ENCODE measurements around the gene TEF. TPM values are rescaled to one million over a fixed set of nuclear protein-coding genes. Genes with fewer than 3 reads are reported as not detected.

The TEF gene
- polyA plus RNA-seq, 1 of the 3 experiments (the other 2 are of a cell fraction) = 3.6 TPM

- TF ChIP-seq REST (IDR thresholded peaks at IDR 0.05; ENCODE audit: low read depth, low read length) (no peak), SIN3A (IDR thresholded peaks at IDR 0.05; ENCODE audit: borderline replicate concordance, low read depth, low read length) (no peak), YY1 (IDR thresholded peaks at IDR 0.05; ENCODE audit: low read depth) (no peak), RAD21 (IDR thresholded peaks at IDR 0.05; ENCODE audit: low read length) (no peak)
Observed at GRCh38 chr22:41369424-41369745, 12.4 kb upstream of the TEF start (continued).

- H4K20me1 ChIP-seq (ENCODE audit: insufficient read depth) = no peaks in the 10 kb centered on the region
- H3K4me2 ChIP-seq = no peak overlapping the region
- H3K9me2 ChIP-seq = no peaks in the 10 kb centered on the region
- 91% methylated on average over 5 of the region's 9 CpGs for WGBS (ENCODE audit: low lambda C conversion rate)
- H3K36me3 ChIP-seq (replicated peaks in 1 of 2; ENCODE audit: control insufficient read depth in 1 of 2, insufficient read depth in 2 of 2, low read length in 1 of 2) = no peaks in the 10 kb centered on the region
- H3K9me3 ChIP-seq = no peaks in the 10 kb centered on the region
- H3K27me3 ChIP-seq (ENCODE audit: insufficient read depth) = no peaks in the 10 kb centered on the region
- H3F3A ChIP-seq (replicated peaks; ENCODE audit: insufficient read depth) = no peaks in the 10 kb centered on the region
- peaks cover 0 to 17% of the 10 kb centered on the region in 2 experiments; a peak in 1 of 4 replicates for H3K4me1 ChIP-seq (ENCODE audit: control insufficient read depth in 1 of 2, insufficient read depth in 2 of 2, low read depth in 1 of 2, low read length in 1 of 2)
- no peaks in the 10 kb centered on the region for H3K79me2 ChIP-seq (ENCODE audit: insufficient read depth)
- no peak overlapping the region for H2AFZ ChIP-seq (ENCODE audit: low read depth)
- DNase-seq = no peak
- no peak overlapping the region for H3K4me3 ChIP-seq (ENCODE audit: low read depth in 2 of 2, low read length in 1 of 2)
- CTCF ChIA-PET = no interaction called here
- H3K9ac ChIP-seq = no peak overlapping the region
- no peak overlapping the region for H3K27ac ChIP-seq (ENCODE audit: low read depth in 2 of 2, low read length in 1 of 2)
- TF ChIP-seq TEAD4 (IDR thresholded peaks at IDR 0.05; ENCODE audit: borderline replicate concordance, insufficient read depth) = no peak
- no peak for TF ChIP-seq USF1 (IDR thresholded peaks at IDR 0.05; ENCODE audit: borderline replicate concordance, low read depth)
- TF ChIP-seq FOXM1 (IDR thresholded peaks at IDR 0.05; ENCODE audit: low read depth) = no peak
- no peak for TF ChIP-seq MEF2A (IDR thresholded peaks at IDR 0.05; ENCODE audit: borderline replicate concordance, low read depth)
- TF ChIP-seq NFIC (IDR thresholded peaks at IDR 0.05; ENCODE audit: borderline replicate concordance) = no peak
- TF ChIP-seq, protein P1, sequence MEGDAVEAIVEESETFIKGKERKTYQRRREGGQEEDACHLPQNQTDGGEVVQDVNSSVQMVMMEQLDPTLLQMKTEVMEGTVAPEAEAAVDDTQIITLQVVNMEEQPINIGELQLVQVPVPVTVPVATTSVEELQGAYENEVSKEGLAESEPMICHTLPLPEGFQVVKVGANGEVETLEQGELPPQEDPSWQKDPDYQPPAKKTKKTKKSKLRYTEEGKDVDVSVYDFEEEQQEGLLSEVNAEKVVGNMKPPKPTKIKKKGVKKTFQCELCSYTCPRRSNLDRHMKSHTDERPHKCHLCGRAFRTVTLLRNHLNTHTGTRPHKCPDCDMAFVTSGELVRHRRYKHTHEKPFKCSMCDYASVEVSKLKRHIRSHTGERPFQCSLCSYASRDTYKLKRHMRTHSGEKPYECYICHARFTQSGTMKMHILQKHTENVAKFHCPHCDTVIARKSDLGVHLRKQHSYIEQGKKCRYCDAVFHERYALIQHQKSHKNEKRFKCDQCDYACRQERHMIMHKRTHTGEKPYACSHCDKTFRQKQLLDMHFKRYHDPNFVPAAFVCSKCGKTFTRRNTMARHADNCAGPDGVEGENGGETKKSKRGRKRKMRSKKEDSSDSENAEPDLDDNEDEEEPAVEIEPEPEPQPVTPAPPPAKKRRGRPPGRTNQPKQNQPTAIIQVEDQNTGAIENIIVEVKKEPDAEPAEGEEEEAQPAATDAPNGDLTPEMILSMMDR (IDR thresholded peaks at IDR 0.05) = no peak
- no peak for TF ChIP-seq TCF12 (IDR thresholded peaks at IDR 0.05)
- no peak for TF ChIP-seq JUND (IDR thresholded peaks at IDR 0.05)
- TF ChIP-seq MAX (IDR thresholded peaks at IDR 0.05; ENCODE audit: low read depth) = no peak
- no peak for TF ChIP-seq SMC3 (IDR thresholded peaks at IDR 0.05; ENCODE audit: low read depth, low read length)
- POLR2A ChIA-PET = no interaction called here
Observed at GRCh38 chr22:41369837-41370236, 11.9 kb upstream of the TEF start.

All from SK-N-SH (cell line).